GM21723 (cell line): Measurements from ENCODE around the gene ADGRD1.

ENCODE experiments used
- ATAC-seq: cut with Tn5 transposase; IDR thresholded peaks from one replicate; pipeline ENCODE4 v1.9.1; 2021; ENCODE audit warnings: mild to moderate bottlenecking, moderate library complexity; ENCODE audit not compliant: unreplicated experiment

Gene ADGRD1

DNA sequence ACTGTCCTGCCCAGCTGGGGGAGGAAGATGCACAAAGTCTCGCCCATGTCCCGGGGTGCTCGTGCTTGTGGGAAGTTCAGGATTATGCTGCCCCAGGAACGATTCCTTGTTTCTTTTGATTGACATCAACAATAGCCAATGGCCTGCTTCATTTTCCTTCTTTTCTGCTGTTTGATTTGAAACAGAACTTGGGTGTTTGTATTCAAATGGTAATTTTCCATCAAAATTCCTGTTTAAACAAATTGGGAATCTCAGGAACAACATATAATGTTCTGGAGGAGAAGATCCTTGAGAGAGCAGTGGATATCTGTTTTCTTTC is 97.4 kb downstream of the ADGRD1 start:
- ATAC-seq = no peak

DNA sequence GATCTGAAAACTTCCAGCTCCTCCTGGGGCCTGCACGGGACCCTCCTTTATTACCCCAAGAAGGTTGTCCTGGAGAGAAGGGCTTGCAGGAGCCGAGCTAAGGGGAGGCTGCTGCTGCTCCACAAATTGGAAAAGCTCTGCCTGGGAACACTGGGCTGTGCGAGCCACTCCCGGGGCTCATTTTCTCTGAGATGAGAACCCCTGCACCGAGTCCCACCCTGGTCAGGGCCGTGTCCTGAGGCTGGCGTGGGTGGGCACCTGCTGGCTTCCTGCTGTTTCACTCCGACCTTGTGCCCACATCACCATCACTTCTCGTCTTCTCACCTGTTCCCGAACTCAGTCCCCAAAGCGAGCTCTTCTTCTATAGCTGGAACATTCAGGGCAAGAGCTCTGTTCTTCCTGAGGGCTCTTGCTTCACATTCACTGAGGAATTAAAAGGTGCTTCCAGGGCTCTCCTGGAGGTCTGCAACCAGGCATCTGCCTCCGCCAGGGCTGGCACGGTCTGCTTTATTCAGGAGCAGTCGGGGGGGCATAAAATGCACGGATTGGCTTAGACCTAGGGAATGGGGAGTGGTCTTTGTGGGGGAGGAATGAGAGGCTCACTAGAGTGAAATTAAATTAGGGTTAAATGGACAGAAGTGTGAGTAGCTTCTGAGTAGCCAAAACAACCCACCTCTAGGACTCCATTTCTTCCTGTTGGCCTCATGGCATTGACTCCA is 98.5 kb downstream of the ADGRD1 start:
- ATAC-seq = no peak

DNA sequence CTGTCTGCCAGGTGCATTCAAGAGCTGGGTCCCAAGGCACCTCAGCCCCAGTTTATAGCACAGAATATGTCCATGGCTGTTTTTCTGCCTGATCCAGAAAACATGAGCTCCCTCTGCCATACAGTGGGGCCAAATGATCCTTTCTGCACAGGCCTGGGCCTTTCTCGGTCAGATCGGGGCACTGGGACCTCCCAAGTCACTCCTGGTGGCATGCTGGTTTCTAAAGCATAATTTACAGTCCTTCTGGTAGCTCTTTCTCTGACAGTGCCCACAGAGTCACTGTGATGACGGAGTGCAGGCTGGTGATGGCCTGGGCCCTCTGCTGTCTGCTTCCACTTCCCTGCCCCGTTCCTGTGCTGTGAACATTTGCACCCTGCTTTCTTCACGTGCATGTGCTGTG is 99.2 kb downstream of the ADGRD1 start:
- ATAC-seq = no peak

DNA sequence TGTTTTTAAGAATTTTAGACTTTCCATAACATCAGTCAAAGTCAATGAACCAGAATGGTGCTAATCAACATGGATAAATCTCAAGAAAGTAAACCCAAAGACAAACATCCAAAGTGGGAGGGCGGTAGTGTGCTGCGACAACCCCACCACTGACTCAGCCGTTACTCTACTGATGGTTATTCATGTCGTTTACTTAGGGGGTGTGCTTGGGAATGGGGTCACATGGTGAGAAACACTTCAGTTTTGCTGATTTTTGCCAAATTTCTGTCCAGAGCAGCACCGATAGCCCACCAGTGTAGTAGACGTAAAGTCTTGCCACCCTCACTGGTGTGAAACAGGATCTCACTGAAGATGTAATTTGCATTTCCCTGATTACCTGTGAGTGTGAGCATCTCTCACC is 99.9 kb downstream of the ADGRD1 start:
- no peak for ATAC-seq

DNA sequence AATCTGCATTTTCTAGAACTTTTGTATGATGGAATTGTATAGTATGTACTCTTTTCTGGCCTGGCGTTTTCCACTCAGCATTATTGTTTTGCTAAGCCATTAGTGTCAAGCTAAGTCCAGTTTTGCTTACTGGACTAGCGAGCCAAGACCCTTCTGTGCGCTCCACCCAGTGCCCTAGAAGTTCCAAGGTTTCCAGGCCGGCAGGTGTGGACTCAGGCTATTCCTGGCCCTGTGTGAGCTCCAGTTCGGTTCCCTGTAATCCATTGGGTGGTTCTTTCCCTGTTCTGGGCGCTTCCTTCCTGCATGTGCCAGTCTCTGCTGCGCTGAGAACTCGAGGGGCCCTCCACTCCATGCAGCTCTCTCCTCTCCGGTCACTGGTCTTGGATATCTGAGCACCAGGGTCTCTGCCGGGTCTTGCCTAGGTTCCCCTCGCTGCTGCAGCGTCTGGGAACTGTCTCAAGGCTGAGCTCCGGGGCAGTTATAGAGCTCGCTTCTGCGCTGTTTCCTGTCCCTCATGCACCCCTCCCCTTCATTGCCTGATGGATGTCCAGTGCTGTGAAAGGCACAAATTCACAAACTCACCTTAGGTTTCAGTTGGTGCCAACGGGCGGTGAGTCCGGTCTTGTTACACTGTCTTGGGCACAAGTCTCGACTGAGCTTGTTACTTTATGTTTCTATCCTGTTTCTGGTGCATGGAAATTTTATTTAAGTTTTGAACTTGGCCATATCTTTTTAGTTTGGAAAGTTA is 100.8 kb downstream of the ADGRD1 start:
- ATAC-seq = no peak

DNA sequence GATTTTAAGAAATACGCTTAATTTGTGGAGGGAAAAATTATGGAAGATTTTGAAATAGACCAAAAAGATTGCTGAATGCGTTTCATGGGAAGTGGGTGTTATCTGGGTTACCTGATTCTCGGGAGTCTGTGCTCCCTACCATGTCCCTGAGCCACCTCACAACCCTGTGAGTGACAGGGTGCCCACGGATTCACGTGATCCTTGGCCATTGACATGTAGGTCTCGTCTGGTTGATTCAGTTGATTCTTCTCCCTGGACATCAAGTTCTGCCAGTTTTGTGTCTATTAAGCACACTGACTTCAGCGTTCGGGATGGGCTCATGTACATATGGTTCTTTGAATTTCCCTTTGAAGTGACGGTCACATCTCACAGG is 101.4 kb downstream of the ADGRD1 start:
- no peak for ATAC-seq

DNA sequence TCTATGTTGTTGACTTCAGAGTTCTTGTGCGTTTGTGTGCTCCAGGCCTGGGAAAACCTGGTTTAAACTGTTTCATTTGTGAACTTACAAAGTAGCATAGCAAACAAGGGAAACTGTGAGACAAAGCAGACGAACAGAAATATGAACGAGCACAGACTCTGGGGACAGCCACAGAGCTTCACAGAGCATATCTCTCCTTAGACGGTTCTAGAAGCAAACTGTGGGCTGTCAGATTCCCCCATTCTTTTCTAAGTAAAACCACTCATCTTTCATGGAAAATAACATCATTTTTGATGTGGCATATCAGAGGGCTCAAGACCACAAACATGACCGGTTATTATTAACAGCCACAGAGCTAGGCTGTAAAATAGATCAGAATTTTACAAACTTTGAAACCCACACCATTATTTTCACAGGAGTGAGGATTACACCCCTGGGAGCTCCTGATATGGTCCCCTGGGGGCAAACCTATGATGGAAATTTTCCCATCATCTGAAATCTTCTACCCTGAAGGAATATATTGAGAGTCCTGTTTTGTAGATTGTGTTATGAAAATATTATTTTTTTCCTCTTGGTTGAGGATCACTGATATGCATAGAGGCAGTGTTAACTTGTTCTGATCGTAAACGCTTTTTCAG is 102.0 kb downstream of the ADGRD1 start:
- no peak for ATAC-seq

DNA sequence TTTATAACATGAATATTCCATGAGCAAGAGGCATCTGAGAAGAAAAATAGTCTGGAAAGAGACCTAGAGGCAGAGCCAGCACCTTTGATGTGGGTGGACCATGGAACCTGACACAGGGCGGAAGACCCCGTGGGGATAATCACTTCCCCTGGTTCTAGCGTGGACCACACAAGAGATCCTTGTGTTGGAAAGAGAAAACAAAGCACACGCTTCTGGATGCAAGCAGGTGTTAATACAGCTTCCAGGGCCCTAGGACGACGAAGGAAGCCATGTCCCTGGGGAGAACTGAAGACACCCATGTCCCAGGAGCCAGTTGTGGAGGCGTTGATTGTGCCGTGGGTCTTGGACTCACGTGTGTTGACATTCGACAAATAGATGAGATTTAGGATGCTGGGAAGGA is 102.9 kb downstream of the ADGRD1 start:
- no peak for ATAC-seq

DNA sequence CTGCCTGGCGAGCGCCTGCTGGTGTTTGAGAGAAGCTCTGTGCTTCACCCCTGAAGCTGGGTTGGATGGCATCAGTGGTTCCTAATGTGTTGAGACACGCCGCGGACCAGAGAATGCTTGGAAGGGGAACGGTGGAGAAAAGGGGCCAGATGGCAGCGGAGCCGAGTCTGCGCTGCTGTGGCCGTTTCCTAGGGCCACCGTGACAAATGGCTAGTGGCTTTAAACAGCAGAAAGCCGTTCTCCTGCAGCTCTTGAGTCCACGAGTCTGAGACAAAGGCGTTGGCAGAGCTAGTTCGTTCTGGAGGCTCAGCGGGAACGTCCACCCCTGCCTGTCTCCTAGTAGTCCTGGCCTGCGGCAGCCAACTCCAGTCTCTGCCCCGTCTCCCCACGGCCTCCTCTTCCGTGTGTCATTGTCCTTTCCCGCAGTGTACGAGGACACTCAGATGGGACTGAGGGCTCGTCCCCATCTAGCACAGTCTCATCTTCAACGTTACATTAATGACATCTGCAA is 103.6 kb downstream of the ADGRD1 start:
- ATAC-seq = no peak

DNA sequence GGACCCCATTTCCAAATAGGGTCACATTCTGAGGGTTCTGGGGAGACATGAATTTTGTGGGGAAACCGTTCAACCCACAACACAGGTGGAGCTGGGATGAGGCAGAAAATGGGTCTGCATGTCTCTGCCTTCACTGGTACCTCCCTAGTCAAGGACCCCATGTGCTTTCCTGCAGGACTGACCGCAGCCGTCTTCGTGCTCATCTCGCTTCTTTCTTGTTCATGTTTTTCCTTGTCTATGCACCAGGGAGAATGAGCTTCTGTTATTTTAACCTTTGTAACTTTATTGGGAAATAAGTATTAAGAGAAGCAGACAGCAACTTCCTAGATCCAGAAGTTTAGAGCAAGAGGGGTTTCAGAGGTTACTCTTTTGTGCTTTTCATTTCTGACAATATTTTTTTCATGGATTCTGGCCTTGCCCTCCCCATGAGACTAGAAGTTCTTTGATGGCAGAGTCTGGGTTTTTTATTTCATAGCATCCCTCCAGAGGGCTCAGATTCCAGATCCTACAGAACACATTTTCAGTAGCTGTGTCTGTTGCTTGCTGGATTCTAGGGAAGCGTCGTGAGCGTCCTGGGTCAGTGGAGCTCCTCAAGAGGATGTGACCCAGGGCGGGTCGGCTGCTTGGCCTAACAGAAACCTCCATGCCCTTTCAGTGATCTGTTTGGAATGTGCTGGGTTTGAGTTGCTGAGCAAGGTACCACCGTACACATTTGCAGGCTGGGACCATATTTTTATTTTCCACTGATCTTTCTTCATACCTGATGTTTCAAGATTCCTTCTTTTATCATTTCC is 104.2 kb downstream of the ADGRD1 start:
- no peak for ATAC-seq

DNA sequence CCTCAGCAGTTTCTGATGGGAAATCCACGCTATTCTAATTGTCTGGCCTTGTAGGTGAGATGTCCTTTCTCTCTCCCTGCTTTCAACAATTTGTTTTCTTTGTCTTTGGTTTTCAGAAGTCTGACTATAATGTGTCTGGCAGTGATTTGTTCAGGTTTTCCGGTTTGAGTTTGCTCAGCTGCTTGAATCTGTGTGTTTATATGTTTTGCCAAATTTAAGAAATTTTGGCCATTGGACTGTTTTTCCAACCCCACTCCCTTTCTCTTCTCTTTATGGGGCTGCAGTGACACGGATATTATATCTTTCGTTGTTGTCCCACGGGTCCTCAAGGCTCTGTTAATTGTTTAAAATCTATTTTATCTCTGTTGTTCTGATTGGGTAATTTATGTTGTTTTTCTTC is 105.0 kb downstream of the ADGRD1 start:
- no peak for ATAC-seq

DNA sequence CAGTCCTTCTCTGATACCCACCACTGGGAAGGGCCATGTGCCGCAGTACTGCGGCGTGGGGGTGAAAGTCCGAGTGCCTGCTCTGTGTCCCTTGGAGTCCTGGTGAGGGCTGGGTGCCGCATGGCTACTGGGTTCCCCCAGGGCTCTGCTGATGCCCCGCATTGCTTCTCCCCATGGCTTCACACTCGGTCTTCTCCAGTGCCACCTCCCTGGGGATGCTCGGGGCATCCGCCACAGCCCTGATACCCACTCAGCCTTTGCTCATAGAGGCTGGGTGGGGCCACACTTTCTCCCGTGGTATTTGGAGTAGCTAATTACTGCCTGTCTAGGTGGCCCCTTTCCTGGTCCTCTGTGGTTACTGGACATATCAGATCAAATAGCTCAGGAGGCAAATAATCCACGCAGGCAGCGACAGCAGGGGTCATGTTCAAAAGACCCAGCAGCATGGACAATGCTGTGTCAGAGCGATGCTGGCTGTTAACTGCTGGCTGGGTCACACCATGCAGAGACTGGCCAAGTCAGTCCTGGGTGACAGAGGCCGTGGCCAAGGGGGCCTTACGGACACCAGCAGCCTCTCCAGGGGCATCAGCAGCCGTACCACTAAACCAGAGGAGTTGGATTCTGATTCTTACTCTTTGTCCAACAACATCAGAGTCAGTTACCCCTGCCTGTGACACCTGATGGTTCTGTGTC is 106.5 kb downstream of the ADGRD1 start:
- no peak for ATAC-seq

DNA sequence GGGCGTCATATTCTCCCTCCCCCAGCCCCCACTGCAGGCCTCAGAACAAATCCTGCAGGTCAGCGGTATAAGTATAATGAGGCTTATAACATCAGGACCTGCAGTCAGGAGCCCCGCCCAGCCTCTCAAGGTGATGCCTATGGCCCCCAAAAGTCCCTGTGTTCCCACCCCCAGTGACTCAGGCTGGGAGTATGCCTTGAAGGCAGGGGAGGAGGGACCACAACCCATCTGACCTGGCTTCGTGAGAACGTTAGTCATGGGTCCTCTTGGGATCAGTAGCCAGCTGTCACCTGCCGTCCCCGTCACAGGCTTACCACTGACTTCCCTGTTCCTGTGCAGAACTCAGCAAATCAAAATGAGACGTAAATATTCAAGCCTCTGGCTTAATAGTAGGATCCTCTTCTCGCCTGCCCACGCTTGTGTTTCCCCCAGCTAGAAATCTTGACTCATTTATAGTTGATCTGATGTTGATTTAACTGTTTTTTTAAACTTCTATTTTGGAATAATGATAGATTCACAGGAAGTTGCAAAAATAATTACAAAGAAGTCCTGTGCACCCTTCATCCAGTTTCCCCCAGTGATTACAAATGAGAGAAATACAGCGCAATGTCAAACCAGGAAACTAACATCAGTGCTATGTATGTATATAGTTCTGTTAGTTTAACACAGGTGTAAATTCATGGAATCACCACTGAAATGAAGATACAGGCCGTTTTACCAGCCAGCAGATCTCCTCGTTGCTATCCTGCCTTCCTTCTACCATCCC is 107.5 kb downstream of the ADGRD1 start:
- no peak for ATAC-seq

DNA sequence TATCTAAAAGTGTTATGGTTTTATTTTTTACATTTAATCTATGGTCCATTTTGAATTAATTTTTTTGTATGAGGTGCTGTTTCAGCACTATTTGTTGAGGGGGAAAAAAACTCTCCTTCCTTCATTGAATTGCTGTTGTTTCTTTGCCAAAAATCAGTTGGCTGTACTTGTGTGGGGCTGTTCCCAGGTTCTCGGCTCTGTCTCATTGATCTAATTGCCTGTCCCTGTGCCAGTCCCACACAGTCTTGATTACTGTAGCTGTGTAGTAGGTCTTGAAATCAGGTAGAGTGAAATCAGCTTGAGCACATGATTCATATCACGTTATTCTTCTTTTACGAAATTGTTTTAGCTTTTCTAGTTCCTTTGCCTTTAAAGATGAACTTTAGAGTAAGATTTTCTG is 109.7 kb downstream of the ADGRD1 start:
- ATAC-seq = no peak

DNA sequence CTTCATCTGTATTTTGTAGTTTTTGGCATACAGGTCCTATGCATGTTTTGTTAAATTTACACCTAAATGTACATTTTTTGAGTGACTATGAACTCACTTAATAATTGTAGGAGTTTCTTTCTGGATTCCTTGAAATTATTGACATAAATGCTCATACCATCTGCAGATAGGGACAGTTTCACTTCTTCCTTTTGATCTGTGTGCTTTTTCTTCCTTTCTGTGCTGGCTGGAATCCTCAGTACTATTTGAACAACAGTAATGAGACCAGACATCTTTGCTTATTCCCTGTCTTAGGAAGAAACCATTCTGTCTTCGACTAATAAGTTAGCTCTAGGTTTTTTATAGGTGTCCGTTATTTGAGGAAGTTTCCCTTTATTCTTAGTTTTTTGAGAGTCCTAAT is 110.3 kb downstream of the ADGRD1 start:
- ATAC-seq = no peak

DNA sequence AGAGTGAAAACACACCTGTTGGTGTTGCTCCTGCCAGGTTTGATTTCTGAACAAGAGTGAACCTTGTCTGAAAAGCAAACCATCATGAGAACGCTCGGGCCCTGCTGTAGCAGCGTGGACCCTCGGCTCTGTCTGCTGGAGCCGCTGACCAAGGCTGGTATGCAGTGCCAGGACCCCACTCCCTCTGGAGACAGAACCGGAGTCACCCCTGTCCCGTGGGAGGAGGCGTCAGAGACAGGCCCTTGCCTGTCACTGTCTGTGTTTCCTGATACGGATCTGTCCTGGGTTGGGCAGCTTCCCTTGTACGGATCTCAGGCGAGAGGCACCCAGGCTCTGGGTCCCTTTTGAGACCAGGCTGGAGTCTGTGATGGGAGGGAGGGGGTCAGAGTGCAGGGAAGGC is 111.6 kb downstream of the ADGRD1 start:
- no peak for ATAC-seq

DNA sequence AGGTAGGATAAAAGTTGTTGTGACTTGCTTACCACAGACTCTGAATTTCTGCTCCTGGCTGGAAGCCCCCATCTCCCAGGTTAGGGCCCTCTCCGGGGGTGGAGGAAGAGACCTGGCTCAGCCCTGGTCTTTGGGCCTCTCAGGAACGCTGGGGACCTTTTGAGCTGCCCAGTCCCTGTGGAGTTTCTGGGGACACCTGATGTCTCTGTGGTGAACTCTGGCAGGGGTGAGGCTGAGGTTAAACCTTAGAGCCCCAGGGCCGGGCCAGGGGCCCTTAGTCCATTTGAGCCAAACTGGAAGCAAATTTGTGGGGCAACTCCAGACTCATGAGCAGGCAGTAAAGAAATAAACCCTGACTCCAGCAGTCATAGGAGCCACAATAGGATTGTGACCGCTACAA is 112.1 kb downstream of the ADGRD1 start:
- no peak for ATAC-seq

DNA sequence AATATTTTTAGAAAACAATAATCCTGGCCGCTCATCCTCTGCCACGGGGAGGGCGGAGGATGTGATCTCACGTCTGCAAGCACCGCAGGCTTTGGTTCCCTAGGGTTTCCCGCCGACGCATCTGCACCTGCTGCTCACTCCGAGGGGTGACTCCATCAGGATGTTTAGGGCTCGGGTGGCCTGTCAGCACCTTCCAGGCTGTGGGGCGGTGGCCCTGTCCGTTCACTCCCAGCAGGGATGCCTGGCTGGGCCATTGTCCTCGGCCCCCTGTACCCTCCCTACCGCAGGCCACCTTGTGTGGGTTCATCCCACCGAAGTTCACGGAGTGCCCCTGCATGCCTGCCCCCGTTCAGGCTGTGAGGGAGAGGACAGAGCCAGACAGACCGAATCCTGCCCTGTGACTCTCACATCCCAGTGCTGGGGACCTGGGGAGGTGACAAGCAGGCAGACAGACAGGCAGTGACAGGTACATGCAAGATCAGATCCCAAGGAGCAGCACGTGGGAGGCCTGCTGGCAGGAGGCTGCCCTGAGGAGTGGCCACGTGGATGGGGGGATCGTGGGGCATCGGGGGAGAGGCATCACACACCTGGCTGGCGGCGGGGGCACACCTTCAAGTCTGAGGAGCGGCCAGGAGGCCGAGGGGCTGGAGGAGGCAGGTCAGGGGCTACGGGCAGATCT is 112.6 kb downstream of the ADGRD1 start:
- no peak for ATAC-seq

DNA sequence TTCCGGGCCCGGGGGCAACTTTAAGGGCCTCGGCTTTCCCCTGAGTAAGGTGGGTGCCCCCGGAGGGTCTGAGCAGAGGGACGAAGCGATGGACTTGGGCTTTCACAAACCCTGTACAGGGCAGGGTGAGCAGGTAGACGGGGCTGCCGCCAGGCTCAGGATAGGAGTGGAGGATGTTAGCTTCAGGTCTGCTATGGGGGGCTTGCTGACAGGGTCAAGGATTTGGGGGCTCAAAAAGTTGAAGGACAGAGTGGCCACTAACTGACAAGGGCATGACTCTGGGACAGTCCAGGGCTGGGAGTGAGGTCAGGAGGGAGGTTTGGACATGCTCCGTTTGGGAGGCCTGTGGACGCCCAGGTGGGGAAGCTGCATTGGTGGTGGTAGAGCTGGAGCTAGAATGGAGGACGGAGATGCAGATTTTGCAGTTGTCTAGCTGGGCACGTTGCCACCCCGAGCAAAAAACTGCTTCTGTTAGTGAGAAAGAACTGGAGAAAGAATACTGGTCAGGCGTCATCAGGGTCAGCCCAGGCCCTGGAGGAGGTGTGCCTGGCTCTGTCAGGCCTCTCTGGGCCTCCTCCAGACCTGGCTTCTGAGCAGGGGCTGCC is 113.3 kb downstream of the ADGRD1 start:
- no peak for ATAC-seq
